LNCaP clone FGC (cell line): ENCODE data around the gene NTNG1.

Experiments
- DNase-seq: peaks from one replicate; pipeline ENCODE4 v3.0.0-alpha.2; 2011; ENCODE audit warnings: low read depth
- H3K4me3 ChIP-seq: 2 replicates; pipeline ENCODE4 v1.5.1; 2011; ENCODE audit warnings: mild to moderate bottlenecking, low read depth, low read length, control low read depth
- CTCF ChIP-seq: IDR thresholded peaks from 2 replicates; pipeline ENCODE4 v1.5.1; 2012; ENCODE audit warnings: mild to moderate bottlenecking; ENCODE audit not compliant: control insufficient read depth, insufficient read depth; ENCODE audit errors: extremely low read depth

Gene NTNG1

GRCh38 chr1:107264007-107264406 lies 123.2 kb downstream of the NTNG1 start:
- DNase-seq = no peak
- no peak for TF ChIP-seq CTCF
- H3K4me3 ChIP-seq = no peak overlapping the region

- no peak overlapping the region for H3K4me3 ChIP-seq
- DNase-seq = no peak
- no peak for TF ChIP-seq CTCF
Measured at GRCh38 chr1:107264561-107264960, 123.7 kb downstream of the NTNG1 start.

GRCh38 chr1:107267489-107267888 lies 126.7 kb downstream of the NTNG1 start:
- TF ChIP-seq CTCF = no peak
- no peak for DNase-seq
- H3K4me3 ChIP-seq = no peak overlapping the region

- H3K4me3 ChIP-seq = no peak overlapping the region
- no peak for TF ChIP-seq CTCF
- no peak for DNase-seq
Measured at GRCh38 chr1:107272321-107272720, 131.5 kb downstream of the NTNG1 start.

GRCh38 chr1:107273515-107273914 lies 132.7 kb downstream of the NTNG1 start:
- H3K4me3 ChIP-seq = no peak overlapping the region
- DNase-seq = no peak
- no peak for TF ChIP-seq CTCF

GRCh38 chr1:107274227-107274626 lies 133.4 kb downstream of the NTNG1 start:
- H3K4me3 ChIP-seq = no peak overlapping the region
- no peak for TF ChIP-seq CTCF
- DNase-seq = no peak

GRCh38 chr1:107276247-107276646 lies 135.4 kb downstream of the NTNG1 start:
- no peak for TF ChIP-seq CTCF
- DNase-seq = no peak
- H3K4me3 ChIP-seq = no peak overlapping the region
